Measurements from ENCODE around the gene RAD9A.

- TF ChIP-seq CTCF (conservative IDR thresholded peaks at IDR 0.05 in 1 of 2, IDR thresholded peaks at IDR 0.05 in 1 of 2; ENCODE audit: low read depth in 1 of 2, low read length in 2 of 2): no peak
- no peak for TF ChIP-seq EZH2 (IDR thresholded peaks at IDR 0.05; ENCODE audit: low read length, missing control alignments)
These were observed 39.1 kb upstream of the RAD9A start for GRCh38 chr11:67352546-67353316.

Data from fibroblast of lung (primary cell).